Measurements from ENCODE around the gene PAGE2B. TPM values are rescaled to one million over a fixed set of nuclear protein-coding genes. Genes with fewer than 3 reads are reported as not detected.

The PAGE2B gene
- total RNA-seq, 1 experiment from 2014 or later = not detected

DNA sequence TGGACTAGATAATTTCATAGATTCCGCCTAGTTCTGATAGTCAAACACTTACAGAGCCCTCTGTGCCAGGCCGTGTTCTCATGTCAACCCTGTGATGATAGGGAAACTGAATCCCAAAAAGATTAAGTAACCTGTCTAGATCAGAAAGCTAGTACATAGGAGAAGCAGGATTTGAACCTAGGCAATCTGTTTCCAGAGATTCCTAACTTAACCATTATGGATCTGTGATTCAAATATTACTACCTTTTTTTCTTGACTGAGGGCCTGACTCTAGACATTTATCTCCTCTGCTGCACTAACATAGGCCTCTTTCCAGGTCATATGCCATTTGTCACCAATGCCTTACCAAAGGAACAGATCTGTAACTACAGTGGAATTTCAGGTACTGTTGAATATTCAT, 45.5 kb upstream of the PAGE2B start:
- no peak for DNase-seq (ENCODE audit: low read depth, low spot score)
- intact Hi-C loops (cut with micrococcal nuclease; ENCODE audit: unreplicated experiment) (no loop called here), in situ Hi-C loops (cut with HindIII; ENCODE audit: low pct_unique_long_range_greater_than_20kb, low sequenced_read_pairs) (no loop called here)
- POLR2A ChIA-PET = no interaction called here
- Histone ChIP-seq H3K27me3 (ENCODE audit: control insufficient read depth, insufficient read depth, low read length) (no peaks in the 10 kb centered on the region), H3K27ac (ENCODE audit: low read length) (no peak overlapping the region), H3K36me3 (ENCODE audit: control insufficient read depth, insufficient read depth, low read length) (no peaks in the 10 kb centered on the region), H3K4me1 (ENCODE audit: control insufficient read depth, insufficient read depth, low read length) (no peaks in the 10 kb centered on the region), H3K4me3 (ENCODE audit: low read depth in 2 of 2, low read length in 2 of 2) (no peak overlapping the region), H3K9me3 (ENCODE audit: control insufficient read depth, insufficient read depth, low read depth, low read length) (no peaks in the 10 kb centered on the region)
- TF ChIP-seq, protein P1, sequence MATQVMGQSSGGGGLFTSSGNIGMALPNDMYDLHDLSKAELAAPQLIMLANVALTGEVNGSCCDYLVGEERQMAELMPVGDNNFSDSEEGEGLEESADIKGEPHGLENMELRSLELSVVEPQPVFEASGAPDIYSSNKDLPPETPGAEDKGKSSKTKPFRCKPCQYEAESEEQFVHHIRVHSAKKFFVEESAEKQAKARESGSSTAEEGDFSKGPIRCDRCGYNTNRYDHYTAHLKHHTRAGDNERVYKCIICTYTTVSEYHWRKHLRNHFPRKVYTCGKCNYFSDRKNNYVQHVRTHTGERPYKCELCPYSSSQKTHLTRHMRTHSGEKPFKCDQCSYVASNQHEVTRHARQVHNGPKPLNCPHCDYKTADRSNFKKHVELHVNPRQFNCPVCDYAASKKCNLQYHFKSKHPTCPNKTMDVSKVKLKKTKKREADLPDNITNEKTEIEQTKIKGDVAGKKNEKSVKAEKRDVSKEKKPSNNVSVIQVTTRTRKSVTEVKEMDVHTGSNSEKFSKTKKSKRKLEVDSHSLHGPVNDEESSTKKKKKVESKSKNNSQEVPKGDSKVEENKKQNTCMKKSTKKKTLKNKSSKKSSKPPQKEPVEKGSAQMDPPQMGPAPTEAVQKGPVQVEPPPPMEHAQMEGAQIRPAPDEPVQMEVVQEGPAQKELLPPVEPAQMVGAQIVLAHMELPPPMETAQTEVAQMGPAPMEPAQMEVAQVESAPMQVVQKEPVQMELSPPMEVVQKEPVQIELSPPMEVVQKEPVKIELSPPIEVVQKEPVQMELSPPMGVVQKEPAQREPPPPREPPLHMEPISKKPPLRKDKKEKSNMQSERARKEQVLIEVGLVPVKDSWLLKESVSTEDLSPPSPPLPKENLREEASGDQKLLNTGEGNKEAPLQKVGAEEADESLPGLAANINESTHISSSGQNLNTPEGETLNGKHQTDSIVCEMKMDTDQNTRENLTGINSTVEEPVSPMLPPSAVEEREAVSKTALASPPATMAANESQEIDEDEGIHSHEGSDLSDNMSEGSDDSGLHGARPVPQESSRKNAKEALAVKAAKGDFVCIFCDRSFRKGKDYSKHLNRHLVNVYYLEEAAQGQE (IDR thresholded peaks at IDR 0.05; ENCODE audit: insufficient read depth in 1 of 2, low read depth in 2 of 2, low read length in 1 of 2) = no peak
- TF ChIP-seq SIN3A (IDR thresholded peaks at IDR 0.05; ENCODE audit: borderline replicate concordance, insufficient read depth, low read depth, low read length) = no peak
- no peak for TF ChIP-seq TCF7L2 (IDR thresholded peaks at IDR 0.05; ENCODE audit: low read depth, low read length)
- CTCF ChIA-PET = no interaction called here
- no peak for ATAC-seq
- no TSS peak for BruUV-seq (replicated peaks)

DNA sequence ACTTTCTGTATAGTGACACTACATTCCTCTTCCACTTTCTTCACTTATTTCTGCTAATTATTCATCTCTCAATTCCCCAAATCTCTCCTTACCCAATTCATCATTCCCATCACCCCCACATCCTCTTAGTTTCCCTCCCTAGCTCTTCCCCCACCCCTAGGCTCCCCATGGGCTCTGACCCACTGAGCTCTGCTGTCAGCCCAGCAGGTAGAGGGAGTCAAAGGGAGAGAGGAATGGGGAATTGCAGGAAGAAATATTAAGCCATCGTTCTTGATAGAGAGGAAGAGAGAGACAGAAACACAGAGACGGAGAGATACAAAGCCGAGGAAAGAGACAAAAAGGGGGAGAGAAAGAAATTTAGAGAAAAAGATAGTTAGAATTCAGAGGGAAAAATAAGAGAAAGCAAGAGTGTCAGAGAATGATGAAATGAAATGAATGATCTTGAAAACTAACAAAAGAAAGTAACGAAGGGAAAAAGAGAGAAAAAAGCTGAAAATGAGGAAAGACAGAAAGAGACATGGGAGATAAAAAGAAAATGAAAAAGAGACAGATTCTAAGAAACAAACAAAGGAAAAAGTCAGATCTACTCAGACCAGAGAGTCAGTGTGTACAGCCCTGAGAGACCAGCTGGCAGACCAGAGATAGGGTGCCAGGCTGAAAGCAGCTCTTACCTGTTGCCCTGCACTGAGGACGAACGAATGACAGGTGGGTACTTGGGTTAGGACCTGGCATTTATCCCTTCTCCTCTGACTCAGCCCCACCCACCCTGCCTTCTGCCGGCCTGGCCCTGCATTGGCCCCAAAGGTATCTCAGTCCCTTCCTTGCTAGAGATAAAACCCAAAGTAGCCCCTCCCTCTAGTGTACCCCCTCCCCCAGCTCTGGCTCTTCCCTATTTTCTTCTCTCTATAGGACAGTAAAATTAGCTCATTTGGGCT, 44.3 kb upstream of the PAGE2B start, which contains the start of gene ALAS2:
ALAS2 (minus strand) TSS at position 707 of the 935 bp plus-strand sequence. CDS start 4,977 bp downstream, outside the sequence.
- no peak for DNase-seq (ENCODE audit: low read depth, low spot score)
- intact Hi-C loops (cut with micrococcal nuclease; ENCODE audit: unreplicated experiment) (no loop called here), in situ Hi-C loops (cut with HindIII; ENCODE audit: low pct_unique_long_range_greater_than_20kb, low sequenced_read_pairs) (no loop called here)
- Histone ChIP-seq H3K27ac (ENCODE audit: low read length) (no peak within 1 kb of the TSS), H3K4me3 (ENCODE audit: low read depth in 2 of 2, low read length in 2 of 2) (no peak within 1 kb of the TSS), H3K27me3 (ENCODE audit: control insufficient read depth, insufficient read depth, low read length) (no peaks in the 10 kb centered on the region), H3K4me1 (ENCODE audit: control insufficient read depth, insufficient read depth, low read length) (no peaks in the 10 kb centered on the region), H3K9me3 (ENCODE audit: control insufficient read depth, insufficient read depth, low read depth, low read length) (no peaks in the 10 kb centered on the region), H3K36me3 (ENCODE audit: control insufficient read depth, insufficient read depth, low read length) (no peaks in the 10 kb centered on the region)
- ChIA-PET CTCF (no interaction called here), POLR2A (no interaction called here)
- TF ChIP-seq, protein P1 (IDR thresholded peaks at IDR 0.05; ENCODE audit: insufficient read depth in 1 of 2, low read depth in 2 of 2, low read length in 1 of 2) = no peak
- no peak for TF ChIP-seq SIN3A (IDR thresholded peaks at IDR 0.05; ENCODE audit: borderline replicate concordance, insufficient read depth, low read depth, low read length)
- TF ChIP-seq POLR2AphosphoS5 (IDR thresholded peaks at IDR 0.05; ENCODE audit: low read depth, low read length) = no peak
- TF ChIP-seq, protein P2, sequence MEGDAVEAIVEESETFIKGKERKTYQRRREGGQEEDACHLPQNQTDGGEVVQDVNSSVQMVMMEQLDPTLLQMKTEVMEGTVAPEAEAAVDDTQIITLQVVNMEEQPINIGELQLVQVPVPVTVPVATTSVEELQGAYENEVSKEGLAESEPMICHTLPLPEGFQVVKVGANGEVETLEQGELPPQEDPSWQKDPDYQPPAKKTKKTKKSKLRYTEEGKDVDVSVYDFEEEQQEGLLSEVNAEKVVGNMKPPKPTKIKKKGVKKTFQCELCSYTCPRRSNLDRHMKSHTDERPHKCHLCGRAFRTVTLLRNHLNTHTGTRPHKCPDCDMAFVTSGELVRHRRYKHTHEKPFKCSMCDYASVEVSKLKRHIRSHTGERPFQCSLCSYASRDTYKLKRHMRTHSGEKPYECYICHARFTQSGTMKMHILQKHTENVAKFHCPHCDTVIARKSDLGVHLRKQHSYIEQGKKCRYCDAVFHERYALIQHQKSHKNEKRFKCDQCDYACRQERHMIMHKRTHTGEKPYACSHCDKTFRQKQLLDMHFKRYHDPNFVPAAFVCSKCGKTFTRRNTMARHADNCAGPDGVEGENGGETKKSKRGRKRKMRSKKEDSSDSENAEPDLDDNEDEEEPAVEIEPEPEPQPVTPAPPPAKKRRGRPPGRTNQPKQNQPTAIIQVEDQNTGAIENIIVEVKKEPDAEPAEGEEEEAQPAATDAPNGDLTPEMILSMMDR (IDR thresholded peaks at IDR 0.05) = no peak
- no peak for TF ChIP-seq TCF7L2 (IDR thresholded peaks at IDR 0.05; ENCODE audit: low read depth, low read length)
- no TSS peak for BruUV-seq (replicated peaks)
- no peak for ATAC-seq

Data from Panc1 (cell line).